GM10248 (cell line): ENCODE results near the gene SEC24A.
"Not testable (repeated sequence)": the region's sequence is repeated elsewhere in the genome, so short reads cannot be mapped to it uniquely, and the experiment has no call there.

Experiments used
- CTCF ChIA-PET: fragments of 300-600 bp; sonication (Branson Sonifier 250); formaldehyde crosslinking; extraction: SDS; loops from one replicate; lab custom pipeline; 2021; ENCODE audit warnings: antibody characterized with exemption; lab: Yijun Ruan, JAX
- POLR2A ChIA-PET: fragments of 350-650 bp; sonication (Branson Sonifier 250); formaldehyde crosslinking; extraction: SDS; loops from one replicate; lab custom pipeline; 2020; ENCODE audit warnings: antibody characterized with exemption; lab: Yijun Ruan, JAX
- DNase-seq: peaks from one replicate; pipeline ENCODE4 v3.0.0; 2012; ENCODE audit errors: extremely low spot score
- CTCF ChIP-seq: IDR thresholded peaks from 2 replicates; pipeline ENCODE4 v1.5.1; 2012; ENCODE audit warnings: mild to moderate bottlenecking, low read depth; ENCODE audit errors: extremely low read depth, missing control alignments, control extremely low read depth

Gene SEC24A

GRCh38 chr5:134659456-134659855, 10.9 kb downstream of the SEC24A start:
- DNase-seq, result no peak
- no peak for TF ChIP-seq CTCF
- ChIA-PET POLR2A (interaction anchor here (0.6 kb wide), 1 partner anchor 1307 kb away, joined by 6 read pairs; no protein-coding TSS in a partner anchor), CTCF (interaction anchor here (1.9 kb wide), 1 partner anchor 72 kb away, joined by 4 read pairs; no protein-coding TSS in a partner anchor)

- ChIA-PET POLR2A (interaction anchor here (0.6 kb wide), 1 partner anchor 1308 kb away, joined by 6 read pairs; no protein-coding TSS in a partner anchor), CTCF (interaction anchor here (1.9 kb wide), 1 partner anchor 72 kb away, joined by 4 read pairs; no protein-coding TSS in a partner anchor)
- DNase-seq, result no peak
- no peak for TF ChIP-seq CTCF
These were observed 11.3 kb downstream of the SEC24A start for GRCh38 chr5:134659922-134660321.

GRCh38 chr5:134662971-134663370, 14.4 kb downstream of the SEC24A start:
- TF ChIP-seq CTCF, result no peak
- POLR2A ChIA-PET, result no interaction called here
- no peak for DNase-seq
- CTCF ChIA-PET, result interaction anchor here (0.8 to 1.4 kb wide), 6 partner anchors 12 to 85 kb away, joined by 3 to 5 read pairs (median 4); no protein-coding TSS in a partner anchor

- POLR2A ChIA-PET, result no interaction called here
- CTCF ChIA-PET, result interaction anchor here (1.2 kb wide), 1 partner anchor 12 kb away, joined by 3 read pairs; no protein-coding TSS in a partner anchor
- no peak for TF ChIP-seq CTCF
- DNase-seq, result no peak
These were observed 15.9 kb downstream of the SEC24A start for GRCh38 chr5:134664448-134664847.

GRCh38 chr5:134673546-134673945, 25.0 kb downstream of the SEC24A start:
- CTCF ChIA-PET, DNase-seq, POLR2A ChIA-PET: not testable (repeated sequence)

GRCh38 chr5:134677357-134677756, 28.8 kb downstream of the SEC24A start:
- POLR2A ChIA-PET, DNase-seq: not testable (repeated sequence)
- CTCF ChIA-PET, result interaction anchor here (1.6 kb wide), 1 partner anchor 56 kb away, joined by 3 read pairs; no protein-coding TSS in a partner anchor

- DNase-seq, POLR2A ChIA-PET: not testable (repeated sequence)
- CTCF ChIA-PET, result interaction anchor here (1.0 kb wide), 1 partner anchor 9 kb away, joined by 3 read pairs; no protein-coding TSS in a partner anchor
These were observed 41.6 kb downstream of the SEC24A start for GRCh38 chr5:134690144-134690543.

GRCh38 chr5:134692722-134693121, 44.1 kb downstream of the SEC24A start:
- TF ChIP-seq CTCF, result no peak
- DNase-seq, result no peak
- ChIA-PET CTCF (interaction anchor here (1.1 to 1.4 kb wide), 3 partner anchors 20 to 212 kb away, joined by 3 read pairs; no protein-coding TSS in a partner anchor), POLR2A (interaction anchor here (0.6 kb wide), 1 partner anchor 36 kb away, joined by 3 read pairs; no protein-coding TSS in a partner anchor)
